Fibroblast of skin of left quadriceps (primary cell): Measurements from ENCODE around the gene SOS1.
"Not testable (repeated sequence)": the region's sequence is repeated elsewhere in the genome, so short reads cannot be mapped to it uniquely, and the experiment has no call there.

Source experiments
- DNase-seq, 2 experiments: peaks; one replicate each; pipeline ENCODE4 v3.0.0-alpha.2; 2013; ENCODE audit warnings: low read depth in 2 of 2

Gene SOS1

GRCh38 chr2:39107156-39107555 is 13.7 kb downstream of the SOS1 start:
- no peak for DNase-seq

DNA sequence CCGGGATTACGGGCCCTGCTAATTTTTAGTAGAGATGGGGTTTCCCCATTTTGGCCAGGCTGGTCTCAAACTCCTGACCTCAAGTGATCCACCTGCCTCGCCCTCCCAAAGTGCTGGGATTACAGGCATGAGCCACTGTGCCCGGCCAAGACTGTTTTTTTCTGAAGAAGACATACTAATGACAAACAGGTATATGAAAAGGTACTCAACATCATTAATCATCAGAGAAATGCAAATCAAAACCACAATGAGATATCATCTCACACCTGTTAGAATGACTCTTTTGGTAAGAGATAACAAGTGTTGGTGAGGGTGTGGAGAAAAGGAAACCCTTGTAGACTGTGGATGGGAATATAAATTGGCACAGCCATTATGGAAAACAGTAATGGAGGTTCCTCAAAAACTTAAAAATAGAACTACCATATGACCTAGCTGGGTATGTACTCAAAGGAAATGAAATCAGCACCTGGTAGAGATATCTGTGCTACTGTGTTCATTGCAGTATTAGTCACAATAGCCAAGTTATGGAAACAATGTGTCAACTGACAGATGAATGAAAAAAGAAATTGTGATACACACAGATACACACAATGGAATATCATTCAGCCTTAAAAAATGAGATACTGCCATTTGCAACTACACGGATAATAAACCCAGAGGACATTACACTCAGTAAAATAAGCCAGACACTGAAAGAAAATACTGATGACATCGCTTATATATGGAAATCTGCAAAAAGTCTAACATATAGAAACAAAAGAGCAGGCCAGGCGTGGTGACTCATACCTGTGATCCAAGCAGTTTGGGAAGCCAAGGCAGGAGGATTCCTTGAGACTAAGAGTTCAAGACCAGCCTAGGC is 20.8 kb downstream of the SOS1 start:
- DNase-seq: no peak

DNA sequence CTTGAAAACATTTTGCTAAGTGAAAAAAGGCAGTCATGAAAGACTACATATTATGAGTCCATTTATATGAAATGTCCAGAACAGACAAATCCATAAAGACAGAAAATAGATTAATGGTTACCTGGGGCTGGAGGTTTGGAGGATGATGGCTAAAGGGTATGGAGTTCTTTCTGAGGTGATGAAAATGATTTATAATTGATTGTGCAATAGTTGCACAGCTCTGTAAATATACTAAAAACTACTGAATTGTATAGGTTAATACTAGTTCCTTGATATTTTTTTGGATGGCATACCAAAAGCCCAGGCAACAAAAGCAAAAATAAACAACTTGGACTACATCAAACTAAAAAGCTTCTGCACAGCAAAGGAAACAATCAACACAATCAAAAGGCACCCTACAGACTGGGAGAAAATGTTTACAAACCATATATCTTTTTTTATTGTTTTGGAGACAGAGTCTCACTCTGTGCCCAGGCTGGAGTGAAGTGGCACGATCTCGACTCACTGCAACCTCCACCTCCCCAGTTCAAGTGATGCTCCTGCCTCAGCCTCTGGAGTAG is 21.5 kb downstream of the SOS1 start:
- DNase-seq: no peak

DNA sequence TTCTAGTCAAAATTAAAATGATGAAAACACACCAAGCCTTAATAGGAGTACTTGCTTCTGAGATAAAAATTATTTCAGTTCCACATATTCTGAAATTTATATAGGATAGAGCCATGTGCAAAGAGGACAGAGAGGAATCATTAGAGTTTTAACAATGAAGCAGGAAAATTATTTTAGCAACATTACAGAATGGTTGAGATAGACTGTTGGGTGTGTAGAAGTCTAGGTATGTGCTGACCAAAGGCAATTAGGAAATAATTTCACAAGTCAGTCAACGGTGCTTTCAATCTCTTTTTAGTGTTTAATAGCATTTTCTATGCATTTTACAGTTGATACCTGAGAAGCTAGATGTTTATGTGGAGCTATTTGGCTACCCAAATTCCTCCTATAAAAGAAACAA is 25.2 kb downstream of the SOS1 start:
- DNase-seq: no peak

DNA sequence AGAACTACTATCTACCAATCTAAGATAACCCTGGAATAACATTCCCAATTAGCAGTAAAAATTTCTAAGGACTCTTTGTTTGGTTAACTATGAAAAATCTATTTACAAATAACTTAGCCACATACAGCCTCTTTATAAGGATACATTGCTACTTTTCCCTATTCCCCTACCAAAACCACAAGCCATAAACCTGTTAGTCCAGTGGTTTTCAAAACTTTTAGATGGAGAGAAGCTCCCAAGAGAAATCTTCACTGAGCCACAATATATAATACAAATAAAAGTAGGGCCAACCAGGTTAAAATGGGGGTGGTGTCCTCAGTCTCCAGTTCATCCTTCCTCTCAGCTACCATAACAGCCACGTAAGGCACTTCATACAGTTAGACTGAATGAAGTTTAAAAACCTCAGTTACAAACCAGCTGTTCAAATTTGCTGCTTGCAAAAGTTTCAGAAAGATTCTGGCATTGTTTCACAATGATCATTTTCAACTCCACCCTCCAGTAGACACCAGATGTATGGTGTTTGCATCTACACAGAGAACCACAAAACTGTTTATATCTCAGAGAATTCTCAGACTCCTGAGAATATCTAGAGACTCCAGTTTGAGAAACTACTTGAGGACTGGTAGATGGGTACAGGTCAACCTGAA is 26.0 kb downstream of the SOS1 start:
- peak; percentile 42 to 49 for DNase-seq

DNA sequence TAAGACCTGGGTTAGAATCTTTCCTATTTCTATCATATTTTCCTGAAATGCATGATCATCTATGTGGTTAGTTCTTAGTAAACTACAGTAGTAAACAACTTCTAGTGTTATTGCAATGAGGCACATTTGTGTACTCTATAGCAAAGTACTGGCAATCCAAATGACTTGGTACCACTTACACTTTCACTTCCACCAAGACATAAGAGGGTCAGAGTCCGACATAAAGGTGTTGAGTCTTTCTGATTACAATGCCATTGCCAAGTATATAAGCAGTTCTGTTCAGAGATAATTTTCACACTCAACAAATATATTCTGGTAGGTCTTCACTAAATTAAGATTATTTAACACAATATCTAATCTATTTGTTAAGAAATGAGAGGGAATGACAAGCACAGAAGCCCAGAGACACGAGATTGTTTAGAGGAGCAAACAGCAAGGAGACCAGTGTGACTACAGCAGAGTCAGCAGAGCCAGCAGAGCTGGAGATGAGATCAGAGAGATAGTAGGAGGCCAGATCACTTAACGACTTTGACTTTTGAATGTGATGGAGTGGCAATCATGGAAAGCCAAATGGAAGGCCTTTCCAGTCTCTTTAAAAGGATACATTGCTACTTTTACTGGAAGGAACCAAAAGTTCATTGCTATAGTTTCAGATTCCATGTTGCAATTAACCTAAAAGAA is 27.5 kb downstream of the SOS1 start:
- DNase-seq: no peak

DNA sequence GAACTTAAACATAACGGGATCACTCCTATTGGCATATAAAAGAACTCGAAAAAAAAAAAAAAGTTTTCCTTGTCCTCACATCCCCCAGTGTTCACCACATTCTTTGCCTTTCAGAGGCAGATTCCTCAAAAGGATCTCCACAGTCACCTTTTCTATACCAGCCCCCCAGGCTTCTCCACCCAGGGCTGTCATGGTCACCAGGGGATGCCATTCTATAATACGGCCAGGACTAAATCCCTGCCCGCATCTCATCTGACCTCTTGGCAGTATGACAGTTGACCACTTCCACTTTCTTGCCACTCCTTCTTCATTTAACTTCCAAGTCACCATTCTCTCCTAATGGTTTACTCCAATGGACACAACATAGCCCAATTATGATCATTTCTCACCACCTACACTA is 29.3 kb downstream of the SOS1 start:
- DNase-seq: no peak

- DNase-seq: no peak
These were observed 29.8 kb downstream of the SOS1 start for GRCh38 chr2:39091063-39091462.

DNA sequence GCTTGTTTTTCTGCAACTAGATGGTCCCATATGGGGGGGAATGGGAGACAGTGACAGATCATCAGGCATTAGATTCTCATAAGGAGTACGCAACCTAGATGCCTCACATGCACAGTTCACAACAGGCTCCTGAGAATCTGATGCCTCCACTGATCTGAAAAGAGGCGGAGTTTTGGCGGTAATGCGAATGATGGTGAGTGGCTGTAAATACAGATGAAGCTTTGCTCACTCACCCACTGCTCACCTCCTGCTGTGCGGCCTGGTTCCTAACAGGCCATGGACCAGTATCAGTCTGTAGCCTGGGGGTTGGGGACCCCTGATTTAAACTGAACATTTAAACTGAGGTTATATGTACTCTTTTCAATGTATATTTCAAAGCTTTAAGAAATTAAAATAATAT is 40.7 kb downstream of the SOS1 start:
- no peak for DNase-seq

DNA sequence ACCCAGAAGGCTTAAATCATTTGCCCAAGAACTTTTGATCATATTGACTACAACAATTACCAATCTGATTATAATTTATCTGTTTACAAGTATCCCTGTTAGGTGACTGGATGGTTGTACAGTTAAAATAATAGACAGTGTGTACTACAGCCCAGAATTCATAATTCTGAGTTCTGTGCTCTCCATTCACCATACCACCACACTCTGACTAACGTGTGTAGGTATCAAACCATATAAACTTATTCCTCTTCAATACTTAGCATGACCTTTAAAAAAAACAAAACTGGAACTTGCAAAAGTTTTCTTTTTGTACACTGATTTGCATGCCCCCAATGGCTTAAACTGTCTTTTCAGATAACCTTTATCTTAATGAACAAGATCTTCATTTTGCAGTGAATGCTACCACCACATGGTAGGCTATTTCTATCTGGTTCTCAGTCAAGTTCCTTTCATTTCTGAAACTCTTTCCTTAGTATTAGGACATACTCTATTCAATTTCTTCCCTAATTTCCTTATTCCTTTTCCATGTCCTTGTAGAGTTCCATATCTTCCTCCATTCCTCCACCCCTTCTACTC is 50.9 kb downstream of the SOS1 start:
- no peak for DNase-seq

- no peak for DNase-seq
These were observed 51.7 kb downstream of the SOS1 start for GRCh38 chr2:39069136-39069515.

- DNase-seq: no peak
These were observed 52.3 kb downstream of the SOS1 start for GRCh38 chr2:39068299-39069135.

- DNase-seq: no peak
These were observed 55.2 kb downstream of the SOS1 start for GRCh38 chr2:39065616-39066015.

GRCh38 chr2:39062320-39062719 is 58.5 kb downstream of the SOS1 start:
- DNase-seq: no peak

DNA sequence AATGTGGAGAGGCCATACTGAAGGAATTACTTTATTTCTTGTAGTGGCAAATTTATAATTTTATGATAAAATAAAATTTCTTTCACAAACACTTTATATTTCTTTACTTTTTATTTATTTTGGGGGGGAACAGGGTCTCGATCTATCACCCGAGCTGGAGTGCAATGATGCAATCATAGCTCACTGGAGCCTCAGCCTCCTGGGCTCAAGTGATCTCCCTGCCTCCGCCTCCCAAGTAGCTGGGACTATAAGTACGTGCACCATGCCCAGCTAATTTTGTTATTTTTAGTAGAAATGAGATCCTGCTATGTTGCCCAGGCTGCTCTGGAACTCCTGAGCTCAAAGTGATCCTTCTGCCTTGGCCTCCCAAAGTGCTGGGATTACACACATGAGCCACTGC is 59.6 kb downstream of the SOS1 start:
- DNase-seq: no peak

DNA sequence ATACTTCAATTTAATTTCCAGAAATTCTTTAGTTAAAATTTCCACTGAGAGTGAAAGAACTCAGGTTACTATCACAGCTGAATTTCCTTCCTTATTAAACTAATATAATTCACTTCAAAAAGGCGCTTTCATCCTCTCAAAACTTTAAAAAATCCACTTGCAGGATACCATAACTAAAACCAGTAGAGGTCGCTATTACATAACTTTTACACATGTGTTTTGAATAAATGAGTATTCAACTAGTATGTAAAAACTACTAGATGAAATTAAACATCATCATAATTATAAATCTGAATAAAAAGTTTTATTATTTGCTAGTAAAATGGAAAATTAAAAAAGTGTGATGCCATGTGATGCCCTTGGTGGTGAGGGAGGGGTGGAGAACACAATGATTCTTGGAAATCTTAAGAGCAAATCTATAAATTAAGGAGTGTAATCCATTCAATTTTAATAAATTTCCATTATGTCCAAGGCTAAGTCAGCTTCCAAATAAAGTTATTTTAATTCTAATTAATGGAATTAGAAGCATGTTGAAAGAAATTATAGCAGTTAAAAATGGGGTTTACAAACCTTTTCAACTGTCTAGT is 61.4 kb downstream of the SOS1 start:
- DNase-seq: peak; percentile 30

DNA sequence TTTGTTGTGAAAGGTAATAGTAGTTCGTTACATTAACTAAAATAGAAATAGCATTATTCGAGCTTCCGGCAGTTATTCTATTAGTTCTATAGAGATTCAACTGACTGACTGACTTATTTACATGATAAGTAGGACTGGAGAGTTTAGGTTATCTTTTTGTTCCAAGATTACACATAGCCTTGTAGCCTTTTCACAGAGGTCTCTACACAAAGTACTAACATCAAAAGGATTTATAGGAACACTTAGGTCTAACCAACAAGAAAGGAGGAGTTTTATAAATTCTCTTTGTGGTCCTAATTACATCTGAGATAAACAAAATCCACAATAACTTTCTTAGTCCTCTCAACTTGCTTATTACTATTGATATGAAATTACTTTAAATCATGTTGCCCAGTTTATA is 62.8 kb downstream of the SOS1 start:
- DNase-seq: no peak

GRCh38 chr2:39052665-39053064 is 68.2 kb downstream of the SOS1 start:
- DNase-seq: not testable (repeated sequence)

- no peak for DNase-seq
These were observed 70.7 kb downstream of the SOS1 start for GRCh38 chr2:39050109-39050508.

- no peak for DNase-seq
These were observed 81.8 kb downstream of the SOS1 start for GRCh38 chr2:39039072-39039471.

- peak; percentile 35 for DNase-seq
These were observed 86.9 kb downstream of the SOS1 start for GRCh38 chr2:39033980-39034379.
